ENCODE data around the gene YBEY.
"Not testable (repeated sequence)": the region's sequence is repeated elsewhere in the genome, so short reads cannot be mapped to it uniquely, and the experiment has no call there.

GRCh38 chr21:46241577-46241976 lies 44.6 kb upstream of the YBEY start:
- not testable (repeated sequence) for TF ChIP-seq TEAD2 (CRISPR knock-in tag; IDR thresholded peaks at IDR 0.05); FOXM1 (CRISPR knock-in tag; IDR thresholded peaks at IDR 0.05); MAFF (IDR thresholded peaks at IDR 0.05; ENCODE audit: low read depth, low read length); ZNF441 (CRISPR knock-in tag; IDR thresholded peaks at IDR 0.05; ENCODE audit: borderline replicate concordance); ATF2 (CRISPR knock-in tag; IDR thresholded peaks at IDR 0.05); RARA (CRISPR knock-in tag; IDR thresholded peaks at IDR 0.05); TFDP2 (CRISPR knock-in tag; IDR thresholded peaks at IDR 0.05)
